GM12865 (cell line): ENCODE measurements around the gene OAS1.

ENCODE experiments used
- DNase-seq: peaks from one replicate; pipeline ENCODE4 v3.0.0; 2010; ENCODE audit warnings: low read depth
- H3K4me3 ChIP-seq: 2 replicates; pipeline ENCODE4 v1.5.1; 2011; ENCODE audit warnings: mild to moderate bottlenecking, low read depth, low read length, control low read depth
- TF ChIP-seq, protein P1 (sequence below): IDR thresholded peaks from 2 replicates; pipeline ENCODE4 v1.5.1; 2011; ENCODE audit warnings: low read length, control low read depth, low read depth, inconsistent platforms; ENCODE audit not compliant: insufficient read depth; ENCODE audit errors: missing control alignments

The OAS1 gene

DNA sequence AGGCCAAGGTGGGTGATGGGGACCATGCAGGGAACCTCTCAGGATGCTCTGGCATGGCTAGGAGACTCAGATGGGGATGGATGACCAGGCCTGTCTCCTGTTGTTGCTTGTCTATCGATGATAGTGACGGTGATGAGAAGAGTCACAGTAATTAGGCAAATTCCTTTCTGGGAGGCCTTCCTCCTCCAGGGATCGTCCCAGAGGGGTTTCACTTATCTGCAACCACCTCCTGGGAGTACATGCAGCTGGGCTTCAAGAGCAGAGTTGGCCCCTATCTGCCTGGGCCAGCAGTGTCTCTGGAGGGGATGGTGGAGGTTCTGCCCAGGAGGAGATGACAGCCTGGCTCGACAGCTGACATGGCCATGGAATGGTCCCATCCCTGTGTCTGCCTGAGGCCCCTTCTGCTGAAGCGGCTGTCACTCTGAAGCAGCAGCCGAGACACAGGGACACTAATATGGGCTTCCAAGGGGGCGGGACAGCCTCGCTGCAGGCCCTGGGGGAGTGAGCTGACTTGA, 27.5 kb upstream of the OAS1 start:
- DNase-seq = no peak
- no peak overlapping the region for H3K4me3 ChIP-seq
- TF ChIP-seq, protein P1, sequence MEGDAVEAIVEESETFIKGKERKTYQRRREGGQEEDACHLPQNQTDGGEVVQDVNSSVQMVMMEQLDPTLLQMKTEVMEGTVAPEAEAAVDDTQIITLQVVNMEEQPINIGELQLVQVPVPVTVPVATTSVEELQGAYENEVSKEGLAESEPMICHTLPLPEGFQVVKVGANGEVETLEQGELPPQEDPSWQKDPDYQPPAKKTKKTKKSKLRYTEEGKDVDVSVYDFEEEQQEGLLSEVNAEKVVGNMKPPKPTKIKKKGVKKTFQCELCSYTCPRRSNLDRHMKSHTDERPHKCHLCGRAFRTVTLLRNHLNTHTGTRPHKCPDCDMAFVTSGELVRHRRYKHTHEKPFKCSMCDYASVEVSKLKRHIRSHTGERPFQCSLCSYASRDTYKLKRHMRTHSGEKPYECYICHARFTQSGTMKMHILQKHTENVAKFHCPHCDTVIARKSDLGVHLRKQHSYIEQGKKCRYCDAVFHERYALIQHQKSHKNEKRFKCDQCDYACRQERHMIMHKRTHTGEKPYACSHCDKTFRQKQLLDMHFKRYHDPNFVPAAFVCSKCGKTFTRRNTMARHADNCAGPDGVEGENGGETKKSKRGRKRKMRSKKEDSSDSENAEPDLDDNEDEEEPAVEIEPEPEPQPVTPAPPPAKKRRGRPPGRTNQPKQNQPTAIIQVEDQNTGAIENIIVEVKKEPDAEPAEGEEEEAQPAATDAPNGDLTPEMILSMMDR = no peak

DNA sequence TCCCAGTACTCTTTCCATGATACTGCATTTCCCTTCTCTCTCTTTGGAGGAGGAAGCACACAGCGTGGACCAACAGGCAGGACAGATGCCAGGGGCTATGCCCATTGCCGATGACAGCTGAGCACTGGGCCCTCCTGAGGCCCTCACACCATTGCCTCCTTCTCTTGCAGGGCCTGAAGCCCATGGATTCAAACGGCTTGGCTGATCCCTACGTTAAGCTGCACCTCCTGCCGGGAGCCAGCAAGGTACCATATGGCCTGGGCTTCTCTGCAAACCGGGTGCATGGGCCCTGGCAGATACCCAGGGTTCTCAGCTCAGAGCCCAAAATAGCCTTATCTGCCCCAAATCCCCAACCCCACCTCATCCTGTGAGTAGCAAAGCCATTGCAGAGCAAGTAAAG, 25.2 kb upstream of the OAS1 start:
- DNase-seq = no peak
- no peak overlapping the region for H3K4me3 ChIP-seq
- TF ChIP-seq, protein P1 = no peak

DNA sequence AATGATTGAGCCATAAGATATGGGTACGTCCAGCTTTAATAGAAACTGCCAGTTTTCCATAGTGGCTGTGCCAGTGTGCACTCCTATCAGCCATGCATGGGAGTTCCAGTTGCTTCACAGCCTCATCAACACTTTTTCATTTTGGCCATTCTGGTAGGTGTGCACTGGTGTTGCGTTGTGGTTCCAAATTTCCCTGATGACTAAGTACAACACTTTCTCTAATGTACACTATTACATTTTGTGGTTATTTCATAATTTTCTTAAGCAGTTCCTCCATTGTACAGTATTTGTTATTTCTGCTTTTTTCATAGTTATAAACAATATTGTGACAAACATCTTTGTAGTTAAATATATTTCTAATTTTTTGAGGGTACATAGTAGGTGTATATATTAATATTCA, 21.5 kb upstream of the OAS1 start:
- TF ChIP-seq, protein P1 = no peak
- no peak for DNase-seq
- no peak overlapping the region for H3K4me3 ChIP-seq

DNA sequence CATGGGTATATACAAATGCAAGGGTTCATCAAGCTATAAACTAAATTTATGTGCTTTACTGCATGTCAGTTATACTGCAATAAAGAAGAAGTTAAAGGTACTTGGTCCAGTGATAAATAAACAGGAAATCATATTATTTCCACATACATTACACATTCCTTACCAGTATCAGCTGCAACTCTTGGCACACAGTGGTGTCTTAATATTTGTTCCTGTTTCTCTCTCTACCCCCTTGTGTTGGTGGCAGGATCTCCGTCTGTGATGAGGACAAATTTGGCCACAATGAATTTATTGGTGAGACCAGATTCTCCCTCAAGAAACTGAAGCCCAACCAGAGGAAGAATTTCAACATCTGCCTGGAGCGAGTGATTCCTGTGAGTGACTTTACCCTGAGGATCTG, 19.2 kb upstream of the OAS1 start:
- TF ChIP-seq, protein P1 = no peak
- no peak overlapping the region for H3K4me3 ChIP-seq
- DNase-seq = no peak

DNA sequence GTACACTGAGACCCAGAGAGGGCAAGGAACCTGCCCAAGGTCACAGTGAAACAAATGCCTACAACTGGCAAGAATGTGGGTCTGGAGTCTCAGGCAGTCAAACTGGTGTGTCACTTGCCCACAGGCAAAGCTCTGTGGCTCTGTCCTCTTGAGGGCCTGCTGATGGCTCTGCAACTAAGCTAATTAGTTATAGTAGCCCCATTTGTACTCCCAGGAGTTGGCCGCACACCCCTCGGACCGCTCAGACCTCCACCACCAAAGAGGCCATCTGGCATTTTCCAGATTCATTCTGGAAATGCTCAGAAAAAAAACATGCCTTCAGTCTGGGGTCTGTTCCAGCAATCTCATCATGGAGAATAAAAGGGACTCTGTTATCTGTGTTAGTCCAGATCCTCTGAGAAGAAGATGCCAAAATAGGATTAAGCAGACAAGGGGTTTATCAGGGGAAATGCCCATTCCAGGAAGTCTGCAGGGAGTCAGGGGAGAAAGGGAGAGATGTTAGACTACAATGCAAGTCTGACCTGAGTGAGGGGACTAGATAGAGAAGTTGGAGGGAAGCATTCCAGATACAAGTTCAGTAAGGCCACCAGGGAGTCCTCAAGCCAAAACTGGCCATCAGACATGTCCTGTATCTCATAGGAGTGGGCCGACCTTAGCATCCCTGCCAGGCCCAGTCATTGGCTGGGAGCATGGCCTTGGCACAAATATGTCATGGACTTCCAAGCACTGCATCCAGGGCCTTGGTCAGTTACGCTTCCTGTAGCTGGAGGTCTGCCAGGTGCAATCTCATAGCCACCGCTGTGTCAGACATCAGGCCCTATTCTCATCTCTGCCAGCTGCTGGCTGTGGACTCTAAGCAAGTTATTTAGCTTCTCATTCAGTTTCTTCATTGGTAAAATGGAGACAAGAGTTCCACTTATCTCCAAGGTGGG, 15.4 kb upstream of the OAS1 start:
- DNase-seq = no peak
- TF ChIP-seq, protein P1 = no peak
- H3K4me3 ChIP-seq = no peak overlapping the region

DNA sequence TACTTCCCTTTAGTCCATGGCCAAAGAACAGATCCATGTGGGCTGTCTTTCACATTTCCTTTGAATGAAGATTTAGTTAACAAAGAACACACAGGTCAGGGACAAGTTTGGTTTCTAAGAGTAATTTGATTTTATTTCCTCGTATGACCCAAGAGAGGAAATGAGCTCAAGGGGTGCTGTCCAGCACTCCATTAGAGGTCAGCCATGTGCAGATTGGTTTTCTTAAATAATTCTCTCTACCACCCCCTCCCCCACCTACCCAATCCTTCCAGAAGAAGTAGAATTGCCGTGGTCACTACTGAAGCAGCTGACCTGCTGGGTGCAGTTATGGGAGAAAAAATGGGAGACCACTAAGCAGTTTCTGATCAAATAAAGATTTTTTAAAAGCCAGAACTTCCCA, 13.9 kb upstream of the OAS1 start:
- no peak overlapping the region for H3K4me3 ChIP-seq
- no peak for DNase-seq
- TF ChIP-seq, protein P1 = no peak
